Measurements from ENCODE around the gene TUBA3D. TPM values are rescaled to one million over a fixed set of nuclear protein-coding genes. Genes with fewer than 3 reads are reported as not detected.

TUBA3D gene
- total and polyA plus RNA-seq, 2 of the 13 experiments (the other 11 are each of a cell fraction or from before 2014, with no cell fraction given), result not detected

GRCh38 chr2:131493199-131493968 lies 17.5 kb downstream of the TUBA3D start (continued):
- TF ChIP-seq LRRFIP1 (CRISPR knock-in tag; conservative IDR thresholded peaks at IDR 0.05) (no peak), NR3C1 (CRISPR knock-in tag; IDR thresholded peaks at IDR 0.05) (no peak), BRF2 (CRISPR knock-in tag; IDR thresholded peaks at IDR 0.05) (no peak), ZSCAN5A (CRISPR knock-in tag; IDR thresholded peaks at IDR 0.05; ENCODE audit: borderline replicate concordance) (no peak), ZNF207 (IDR thresholded peaks at IDR 0.05; ENCODE audit: borderline replicate concordance) (no peak), HMGXB3 (CRISPR knock-in tag; IDR thresholded peaks at IDR 0.05; ENCODE audit: borderline replicate concordance) (no peak), REST (IDR thresholded peaks at IDR 0.05; ENCODE audit: borderline replicate concordance in 1 of 2, low read depth in 1 of 2, low read length in 2 of 2) (no peak), ZNF883 (CRISPR knock-in tag; IDR thresholded peaks at IDR 0.05; ENCODE audit: not compliant biosample characterization) (peak; percentile 24), HNRNPK (IDR thresholded peaks at IDR 0.05; ENCODE audit: low read depth, low read length, poor library complexity, severe bottlenecking) (peak; percentile 0), HDAC1 (CRISPR knock-in tag; IDR thresholded peaks at IDR 0.05) (0 out of 2 replicates have a peak, but pooled peaks have one; percentile 38), TEAD2 (CRISPR knock-in tag; IDR thresholded peaks at IDR 0.05) (no peak), ZNF580 (CRISPR knock-in tag; IDR thresholded peaks at IDR 0.05; ENCODE audit: borderline replicate concordance, low read depth) (no peak), SALL2 (CRISPR knock-in tag; IDR thresholded peaks at IDR 0.05) (peak; percentile 7; the same call in 1 of the 2 replicates), ZNF652 (CRISPR knock-in tag; IDR thresholded peaks at IDR 0.05; ENCODE audit: borderline replicate concordance, low read depth) (no peak)

Data from HepG2 (cell line).